Liver (tissue), 3 donors: ENCODE data around the gene ETNPPL.

ENCODE experiments used
- ATF3 ChIP-seq: IDR thresholded peaks from 2 replicates; pipeline ENCODE4 v1.6.1; 2016; ENCODE audit warnings: antibody characterized with exemption
- RAD21 ChIP-seq, 2 donors: IDR thresholded peaks; 2 replicates each; pipeline ENCODE4 v1.6.1; 2016; ENCODE audit warnings: antibody characterized with exemption in 2 of 2, mild to moderate bottlenecking in 2 of 2
- REST ChIP-seq: IDR thresholded peaks from 2 replicates; pipeline ENCODE4 v1.6.1; 2016; ENCODE audit warnings: antibody characterized with exemption, mild to moderate bottlenecking
- SP1 ChIP-seq: IDR thresholded peaks from 2 replicates; pipeline ENCODE4 v1.6.1; 2018; ENCODE audit warnings: antibody characterized with exemption, mild to moderate bottlenecking
- TAF1 ChIP-seq: conservative IDR thresholded peaks from 2 replicates; pipeline ENCODE4 v1.6.1; 2016; ENCODE audit warnings: antibody characterized with exemption, mild to moderate bottlenecking
- YY1 ChIP-seq: IDR thresholded peaks from 2 replicates; pipeline ENCODE4 v1.6.1; 2016; ENCODE audit warnings: antibody characterized with exemption, mild to moderate bottlenecking
- TF ChIP-seq, protein P1 (sequence below): fragments of 150-350 bp; IDR thresholded peaks from 2 replicates; pipeline ENCODE4 v1.5.1; 2017; ENCODE audit warnings: improper control_type of control experiment, low read depth, low read length; ENCODE audit not compliant: missing input control
- donor health status: healthy.
- donor health status: healthy.

DNA sequence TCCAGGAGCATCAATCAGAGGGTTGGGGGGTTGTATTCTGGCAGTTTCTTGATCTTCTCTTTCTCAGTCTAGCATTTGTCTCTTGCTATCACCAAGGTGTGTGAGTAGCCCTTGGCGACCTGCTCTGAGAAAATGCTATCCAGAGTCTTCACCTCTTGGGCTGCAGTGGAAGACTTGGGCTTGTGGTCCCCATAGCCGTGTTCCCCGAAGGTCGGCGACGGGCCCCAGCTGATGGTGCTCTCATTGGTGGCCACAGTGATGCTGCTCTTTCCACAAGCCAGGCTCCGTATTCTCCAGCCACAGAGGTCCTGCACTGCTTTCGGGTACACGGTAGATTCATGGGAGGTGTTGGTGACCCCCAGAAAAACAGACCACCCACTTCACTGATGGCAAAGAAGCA is 25.9 kb upstream of the ETNPPL start:
- TF ChIP-seq, protein P1, sequence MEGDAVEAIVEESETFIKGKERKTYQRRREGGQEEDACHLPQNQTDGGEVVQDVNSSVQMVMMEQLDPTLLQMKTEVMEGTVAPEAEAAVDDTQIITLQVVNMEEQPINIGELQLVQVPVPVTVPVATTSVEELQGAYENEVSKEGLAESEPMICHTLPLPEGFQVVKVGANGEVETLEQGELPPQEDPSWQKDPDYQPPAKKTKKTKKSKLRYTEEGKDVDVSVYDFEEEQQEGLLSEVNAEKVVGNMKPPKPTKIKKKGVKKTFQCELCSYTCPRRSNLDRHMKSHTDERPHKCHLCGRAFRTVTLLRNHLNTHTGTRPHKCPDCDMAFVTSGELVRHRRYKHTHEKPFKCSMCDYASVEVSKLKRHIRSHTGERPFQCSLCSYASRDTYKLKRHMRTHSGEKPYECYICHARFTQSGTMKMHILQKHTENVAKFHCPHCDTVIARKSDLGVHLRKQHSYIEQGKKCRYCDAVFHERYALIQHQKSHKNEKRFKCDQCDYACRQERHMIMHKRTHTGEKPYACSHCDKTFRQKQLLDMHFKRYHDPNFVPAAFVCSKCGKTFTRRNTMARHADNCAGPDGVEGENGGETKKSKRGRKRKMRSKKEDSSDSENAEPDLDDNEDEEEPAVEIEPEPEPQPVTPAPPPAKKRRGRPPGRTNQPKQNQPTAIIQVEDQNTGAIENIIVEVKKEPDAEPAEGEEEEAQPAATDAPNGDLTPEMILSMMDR, result no peak
- TF ChIP-seq YY1 (no peak), SP1 (no peak), ATF3 (no peak), REST (no peak), RAD21 (IDR thresholded peaks at IDR 0.05) (no peak), TAF1 (no peak)
